Adipocyte (in vitro differentiated cells): ENCODE results near the gene MAPRE3.

ENCODE experiments used
- DNase-seq: peaks from one replicate; pipeline ENCODE4 v3.0.0-alpha.2; 2015; ENCODE audit warnings: low read depth
- H3K27me3 ChIP-seq: replicated peaks from 2 replicates; pipeline ENCODE4 v1.7.0; 2013; ENCODE audit warnings: mild to moderate bottlenecking, low read length, moderate library complexity; ENCODE audit not compliant: control insufficient read depth, insufficient read depth
- H3K36me3 ChIP-seq: 2 replicates; pipeline ENCODE4 v1.7.0; 2013; ENCODE audit warnings: low read length, mild to moderate bottlenecking, moderate library complexity; ENCODE audit not compliant: control insufficient read depth, insufficient read depth, severe bottlenecking
- H3K4me1 ChIP-seq: 2 replicates; pipeline ENCODE4 v1.7.0; 2013; ENCODE audit warnings: mild to moderate bottlenecking, low read length, moderate library complexity; ENCODE audit not compliant: control insufficient read depth, insufficient read depth
- H3K4me3 ChIP-seq: 2 replicates; pipeline ENCODE4 v1.7.0; 2013; ENCODE audit warnings: mild to moderate bottlenecking, low read length, moderate library complexity
- H3K9ac ChIP-seq: 2 replicates; pipeline ENCODE4 v1.7.0; 2013; ENCODE audit warnings: mild to moderate bottlenecking, low read length, moderate library complexity
- H3K9me3 ChIP-seq: 2 replicates; pipeline ENCODE4 v1.7.0; 2013; ENCODE audit warnings: mild to moderate bottlenecking, low read length, moderate library complexity; ENCODE audit not compliant: control insufficient read depth

MAPRE3 gene

GRCh38 chr2:26988058-26988860 lies 17.8 kb downstream of the MAPRE3 start:
- Histone ChIP-seq H3K9me3 (no peaks in the 10 kb centered on the region), H3K27me3 (no peaks in the 10 kb centered on the region)

GRCh38 chr2:26989156-26989555 lies 18.7 kb downstream of the MAPRE3 start:
- H3K27me3 ChIP-seq: no peaks in the 10 kb centered on the region
- peaks cover 25% of the 10 kb centered on the region for H3K4me1 ChIP-seq
- peak; percentile 49 for DNase-seq
- H3K4me3 ChIP-seq: no peak overlapping the region
- no peak overlapping the region for H3K9ac ChIP-seq
- no peaks in the 10 kb centered on the region for H3K36me3 ChIP-seq
- no peaks in the 10 kb centered on the region for H3K9me3 ChIP-seq

More at GRCh38 chr2:26988058-26988860, 17.8 kb downstream of the MAPRE3 start:
- Histone ChIP-seq H3K4me3 (no peak overlapping the region), H3K4me1 (peaks cover 26% of the 10 kb centered on the region), H3K9ac (no peak overlapping the region), H3K36me3 (no peaks in the 10 kb centered on the region)
- DNase-seq: peak; percentile 90

GRCh38 chr2:26991717-26992116 lies 21.3 kb downstream of the MAPRE3 start:
- H3K9ac ChIP-seq: no peak overlapping the region
- DNase-seq: no peak
- no peak overlapping the region for H3K4me3 ChIP-seq
- peaks cover 25% of the 10 kb centered on the region for H3K4me1 ChIP-seq
- H3K9me3 ChIP-seq: no peaks in the 10 kb centered on the region
- no peaks in the 10 kb centered on the region for H3K27me3 ChIP-seq
- peaks cover 5% of the 10 kb centered on the region for H3K36me3 ChIP-seq

GRCh38 chr2:26993768-26994167 lies 23.3 kb downstream of the MAPRE3 start:
- no peak for DNase-seq
- Histone ChIP-seq H3K36me3 (peaks cover 8% of the 10 kb centered on the region), H3K27me3 (no peaks in the 10 kb centered on the region), H3K9me3 (no peaks in the 10 kb centered on the region), H3K4me1 (peaks cover 13% of the 10 kb centered on the region), H3K4me3 (no peak overlapping the region), H3K9ac (no peak overlapping the region)

GRCh38 chr2:26994983-26995382 lies 24.5 kb downstream of the MAPRE3 start:
- peaks cover 5% of the 10 kb centered on the region for H3K4me1 ChIP-seq

GRCh38 chr2:26997394-26997793 lies 27.0 kb downstream of the MAPRE3 start:
- Histone ChIP-seq H3K9ac (no peak overlapping the region), H3K36me3 (peaks cover 8% of the 10 kb centered on the region), H3K27me3 (no peaks in the 10 kb centered on the region), H3K4me1 (no peaks in the 10 kb centered on the region), H3K4me3 (no peak overlapping the region), H3K9me3 (no peaks in the 10 kb centered on the region)
- no peak for DNase-seq

More at GRCh38 chr2:26994983-26995382, 24.5 kb downstream of the MAPRE3 start:
- peaks cover 8% of the 10 kb centered on the region for H3K36me3 ChIP-seq
- no peaks in the 10 kb centered on the region for H3K27me3 ChIP-seq
- no peak overlapping the region for H3K9ac ChIP-seq
- no peak for DNase-seq
- no peaks in the 10 kb centered on the region for H3K9me3 ChIP-seq
- no peak overlapping the region for H3K4me3 ChIP-seq

GRCh38 chr2:26998323-26998722 lies 27.9 kb downstream of the MAPRE3 start:
- peaks cover 8% of the 10 kb centered on the region for H3K36me3 ChIP-seq
- H3K9me3 ChIP-seq: no peaks in the 10 kb centered on the region
- H3K9ac ChIP-seq: no peak overlapping the region
- H3K27me3 ChIP-seq: no peaks in the 10 kb centered on the region
- DNase-seq: no peak
- H3K4me3 ChIP-seq: no peak overlapping the region
- H3K4me1 ChIP-seq: no peaks in the 10 kb centered on the region

- no peaks in the 10 kb centered on the region for H3K27me3 ChIP-seq
- H3K9me3 ChIP-seq: no peaks in the 10 kb centered on the region
- peaks cover 5% of the 10 kb centered on the region for H3K36me3 ChIP-seq
- no peak overlapping the region for H3K9ac ChIP-seq
- no peak for DNase-seq
- H3K4me3 ChIP-seq: no peak overlapping the region
- H3K4me1 ChIP-seq: peaks cover 7% of the 10 kb centered on the region
These were observed 29.8 kb downstream of the MAPRE3 start for GRCh38 chr2:27000228-27000627.

- Histone ChIP-seq H3K4me3 (no peak overlapping the region), H3K27me3 (no peaks in the 10 kb centered on the region)
- no peak for DNase-seq
These were observed 30.6 kb downstream of the MAPRE3 start for GRCh38 chr2:27000995-27001394.

GRCh38 chr2:27001950-27002349 lies 31.5 kb downstream of the MAPRE3 start:
- H3K9me3 ChIP-seq: no peaks in the 10 kb centered on the region
- no peak for DNase-seq
- H3K27me3 ChIP-seq: no peaks in the 10 kb centered on the region
- H3K4me3 ChIP-seq: no peak overlapping the region
- peaks cover 7% of the 10 kb centered on the region for H3K4me1 ChIP-seq
- peaks cover 3% of the 10 kb centered on the region for H3K36me3 ChIP-seq
- H3K9ac ChIP-seq: no peak overlapping the region

More at GRCh38 chr2:27000995-27001394, 30.6 kb downstream of the MAPRE3 start:
- H3K4me1 ChIP-seq: peaks cover 7% of the 10 kb centered on the region
- H3K36me3 ChIP-seq: peaks cover 3% of the 10 kb centered on the region
- H3K9me3 ChIP-seq: no peaks in the 10 kb centered on the region
- H3K9ac ChIP-seq: no peak overlapping the region

- Histone ChIP-seq H3K4me1 (peaks cover 7% of the 10 kb centered on the region), H3K9me3 (no peaks in the 10 kb centered on the region)
- no peak for DNase-seq
These were observed 32.6 kb downstream of the MAPRE3 start for GRCh38 chr2:27003007-27003406.

More at GRCh38 chr2:27003007-27003406, 32.6 kb downstream of the MAPRE3 start:
- Histone ChIP-seq H3K27me3 (no peaks in the 10 kb centered on the region), H3K36me3 (peaks cover 3% of the 10 kb centered on the region), H3K4me3 (no peak overlapping the region), H3K9ac (no peak overlapping the region)
